DND-41 (cell line): Measurements from ENCODE around the gene SLX4IP.

Experiments used
- ATAC-seq: fragments of 200-7000 bp; cut with Tn5 transposase; 3 replicates; pipeline ENCODE4 v1.9.1; 2021; ENCODE audit warnings: low read depth; ENCODE audit not compliant: insufficient read depth
- DNase-seq: peaks from one replicate; pipeline ENCODE4 v3.0.0-alpha.2; 2020
- H2AFZ ChIP-seq: 2 replicates; pipeline ENCODE4 v1.6.0; 2012; ENCODE audit warnings: low read depth, low read length
- H3K27ac ChIP-seq: 2 replicates; pipeline ENCODE4 v1.5.1; 2012; ENCODE audit warnings: low read length, inconsistent platforms
- H3K27me3 ChIP-seq: fragments of 200-600 bp; sonication (generic); 2 replicates; pipeline ENCODE4 v1.6.0; 2012; ENCODE audit warnings: low read length, mild to moderate bottlenecking, inconsistent platforms; ENCODE audit not compliant: insufficient read depth, poor library complexity
- H3K36me3 ChIP-seq: 2 replicates; pipeline ENCODE4 v1.5.1; 2012; ENCODE audit warnings: low read length, inconsistent platforms; ENCODE audit not compliant: insufficient read depth
- H3K4me1 ChIP-seq: 2 replicates; pipeline ENCODE4 v1.5.1; 2012; ENCODE audit warnings: mild to moderate bottlenecking, low read length; ENCODE audit not compliant: insufficient read depth
- H3K4me2 ChIP-seq: 2 replicates; pipeline ENCODE4 v1.6.0; 2012; ENCODE audit warnings: mild to moderate bottlenecking, moderate library complexity, low read length, inconsistent platforms; ENCODE audit not compliant: insufficient read depth
- H3K4me3 ChIP-seq, 2 experiments: fragments of 200-600 bp in 1 of 2; shearing (Covaris generic) in 1 of 2; 2 replicates each; pipeline ENCODE4 v1.5.1; 2012 to 2016; ENCODE audit warnings: inconsistent platforms in 2 of 2, low read length in 2 of 2, mild to moderate bottlenecking in 2 of 2, low read depth in 1 of 2, moderate library complexity in 1 of 2
- H3K79me2 ChIP-seq: 2 replicates; pipeline ENCODE4 v1.6.0; 2012; ENCODE audit warnings: low read length, inconsistent platforms; ENCODE audit not compliant: insufficient read depth
- H3K9ac ChIP-seq: 2 replicates; pipeline ENCODE4 v1.6.0; 2012; ENCODE audit warnings: low read depth, mild to moderate bottlenecking, inconsistent platforms, low read length, moderate library complexity
- H3K9me3 ChIP-seq: 2 replicates; pipeline ENCODE4 v1.5.1; 2012; ENCODE audit warnings: low read length, moderate library complexity, mild to moderate bottlenecking, inconsistent platforms; ENCODE audit not compliant: insufficient read depth, severe bottlenecking
- H4K20me1 ChIP-seq: 2 replicates; pipeline ENCODE4 v1.6.0; 2012; ENCODE audit warnings: low read length; ENCODE audit not compliant: insufficient read depth
- CTCF ChIP-seq: IDR thresholded peaks from 2 replicates; pipeline ENCODE4 v1.5.1; 2012; ENCODE audit warnings: borderline replicate concordance, low read length, moderate library complexity, mild to moderate bottlenecking; ENCODE audit not compliant: poor library complexity, severe bottlenecking; ENCODE audit errors: extremely low read depth
- EZH2 ChIP-seq: IDR thresholded peaks from 3 replicates; pipeline ENCODE4 v1.6.1; 2012; ENCODE audit warnings: borderline replicate concordance, low read depth, mild to moderate bottlenecking, moderate library complexity, low read length, inconsistent platforms; ENCODE audit not compliant: severe bottlenecking

The SLX4IP gene

GRCh38 chr20:10513931-10514575 lies 78.9 kb downstream of the SLX4IP start:
- ATAC-seq (no peak), DNase-seq (no peak)
- peak overlapping the region; percentile 46 for H3K27ac ChIP-seq
- TF ChIP-seq EZH2, result no peak
- no peak for TF ChIP-seq CTCF
- H3K4me1 ChIP-seq, result peaks cover 41% of the 10 kb centered on the region
- H2AFZ ChIP-seq, result no peak overlapping the region
- peaks cover 74% of the 10 kb centered on the region for H3K79me2 ChIP-seq
- no peaks in the 10 kb centered on the region for H3K9me3 ChIP-seq
- no peak overlapping the region for H3K4me2 ChIP-seq
- no peak overlapping the region for H3K9ac ChIP-seq
- peaks cover 28% of the 10 kb centered on the region for H4K20me1 ChIP-seq
- H3K27me3 ChIP-seq, result no peaks in the 10 kb centered on the region
- no peaks in the 10 kb centered on the region for H3K36me3 ChIP-seq
- no peak overlapping the region for H3K4me3 ChIP-seq

GRCh38 chr20:10516529-10516928 lies 81.4 kb downstream of the SLX4IP start:
- DNase-seq (no peak), ATAC-seq (no peak)
- no peak overlapping the region for H3K27ac ChIP-seq
- H4K20me1 ChIP-seq, result peaks cover 27% of the 10 kb centered on the region
- no peaks in the 10 kb centered on the region for H3K9me3 ChIP-seq
- peaks cover 68% of the 10 kb centered on the region for H3K79me2 ChIP-seq
- no peak overlapping the region for H3K4me2 ChIP-seq
- no peak overlapping the region for H2AFZ ChIP-seq
- no peaks in the 10 kb centered on the region for H3K36me3 ChIP-seq
- H3K4me1 ChIP-seq, result peaks cover 41% of the 10 kb centered on the region
- H3K4me3 ChIP-seq, result no peak overlapping the region
- no peak overlapping the region for H3K9ac ChIP-seq
- no peaks in the 10 kb centered on the region for H3K27me3 ChIP-seq
- TF ChIP-seq CTCF (no peak), EZH2 (no peak)

- no peaks in the 10 kb centered on the region for H3K27me3 ChIP-seq
- no peak overlapping the region for H2AFZ ChIP-seq
- H4K20me1 ChIP-seq, result peaks cover 30% of the 10 kb centered on the region; the same call in 1 of the 2 replicates
- no peak overlapping the region for H3K4me2 ChIP-seq
- peak; percentile 67; the same call in 2 of the 3 replicates for ATAC-seq
- no peaks in the 10 kb centered on the region for H3K9me3 ChIP-seq
- no peak overlapping the region for H3K4me3 ChIP-seq
- no peaks in the 10 kb centered on the region for H3K36me3 ChIP-seq
- H3K9ac ChIP-seq, result no peak overlapping the region
- H3K27ac ChIP-seq, result no peak overlapping the region
- DNase-seq, result no peak
- peaks cover 24% of the 10 kb centered on the region for H3K4me1 ChIP-seq
- no peak for TF ChIP-seq EZH2
- TF ChIP-seq CTCF, result no peak
- H3K79me2 ChIP-seq, result peaks cover 67% of the 10 kb centered on the region
Observed at GRCh38 chr20:10519361-10520046, 84.4 kb downstream of the SLX4IP start.
